Omental fat pad (tissue), 4 donors: ENCODE results near the gene OR51F1. TPM values are rescaled to one million over a fixed set of nuclear protein-coding genes. Genes with fewer than 3 reads are reported as not detected.

Experiments
- ATAC-seq: fragments of 150-250 bp; one replicate; pipeline ENCODE4 v1.9.1; 2016; ENCODE audit warnings: mild to moderate bottlenecking, moderate library complexity; ENCODE audit not compliant: low FRiP score
- DNase-seq: peaks from one replicate; pipeline ENCODE4 v3.0.0-alpha.2; 2019; ENCODE audit warnings: low spot score
- total RNA-seq, 4 donors: library from RNA; depleted of rRNA; stranded (reverse); fragments of >200 nt; gene quantifications; one replicate each; pipeline ENCODE4 v1.1.0, GENCODE V29; 2016
- TF ChIP-seq, protein P1 (sequence below), 3 donors: fragments of 450-650 bp; IDR thresholded peaks; one replicate each; pipeline ENCODE4 v1.5.1; 2016 to 2017; ENCODE audit warnings: antibody characterized with exemption in 3 of 3, mild to moderate bottlenecking in 3 of 3, moderate library complexity in 2 of 3

Gene OR51F1
- total RNA-seq, 4 donors from 2014 or later: not detected

DNA sequence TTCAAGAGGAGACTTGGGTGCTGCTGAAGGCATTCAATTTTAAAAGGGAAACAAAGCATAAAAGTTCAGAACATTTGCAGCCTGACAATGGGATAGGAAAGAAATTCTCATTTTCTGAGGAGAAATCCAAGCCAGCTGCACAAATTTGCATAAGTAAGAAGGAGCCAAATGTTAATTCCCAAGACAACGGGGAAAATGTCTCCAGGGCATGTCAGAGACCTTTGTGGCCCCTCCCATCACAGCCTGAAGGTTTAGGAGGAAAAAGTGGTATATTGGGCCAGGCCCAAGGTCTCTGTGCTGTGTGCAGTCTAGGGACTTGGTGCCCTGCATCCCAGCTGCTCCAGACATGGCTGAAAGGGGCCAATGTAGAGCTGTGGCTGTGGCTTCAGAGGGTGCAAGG, 12.7 kb upstream of the OR51F1 start:
- DNase-seq (no peak), ATAC-seq (no peak)
- TF ChIP-seq, protein P1, sequence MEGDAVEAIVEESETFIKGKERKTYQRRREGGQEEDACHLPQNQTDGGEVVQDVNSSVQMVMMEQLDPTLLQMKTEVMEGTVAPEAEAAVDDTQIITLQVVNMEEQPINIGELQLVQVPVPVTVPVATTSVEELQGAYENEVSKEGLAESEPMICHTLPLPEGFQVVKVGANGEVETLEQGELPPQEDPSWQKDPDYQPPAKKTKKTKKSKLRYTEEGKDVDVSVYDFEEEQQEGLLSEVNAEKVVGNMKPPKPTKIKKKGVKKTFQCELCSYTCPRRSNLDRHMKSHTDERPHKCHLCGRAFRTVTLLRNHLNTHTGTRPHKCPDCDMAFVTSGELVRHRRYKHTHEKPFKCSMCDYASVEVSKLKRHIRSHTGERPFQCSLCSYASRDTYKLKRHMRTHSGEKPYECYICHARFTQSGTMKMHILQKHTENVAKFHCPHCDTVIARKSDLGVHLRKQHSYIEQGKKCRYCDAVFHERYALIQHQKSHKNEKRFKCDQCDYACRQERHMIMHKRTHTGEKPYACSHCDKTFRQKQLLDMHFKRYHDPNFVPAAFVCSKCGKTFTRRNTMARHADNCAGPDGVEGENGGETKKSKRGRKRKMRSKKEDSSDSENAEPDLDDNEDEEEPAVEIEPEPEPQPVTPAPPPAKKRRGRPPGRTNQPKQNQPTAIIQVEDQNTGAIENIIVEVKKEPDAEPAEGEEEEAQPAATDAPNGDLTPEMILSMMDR (IDR thresholded peaks at IDR 0.05): no peak

DNA sequence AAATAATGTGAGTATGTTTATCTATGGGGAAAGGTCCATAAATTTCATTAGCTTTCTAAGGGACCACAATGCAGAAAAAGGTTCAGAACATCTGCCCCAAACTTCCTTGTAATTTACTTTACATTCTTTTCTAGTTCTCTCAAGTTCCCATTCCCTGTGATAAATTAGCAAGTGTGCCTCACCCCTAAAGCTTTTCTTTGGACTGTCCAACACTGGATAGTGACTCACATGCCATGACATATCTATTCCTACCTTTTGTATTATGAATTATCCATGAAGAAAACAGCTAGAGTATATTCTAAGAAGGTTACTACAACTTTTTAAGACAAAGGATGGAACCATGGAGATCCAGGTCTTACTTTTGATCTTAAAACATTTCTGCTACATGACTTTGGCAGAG, 1.6 kb downstream of the OR51F1 start:
- TF ChIP-seq, protein P1 (IDR thresholded peaks at IDR 0.05): no peak
- DNase-seq (no peak), ATAC-seq (no peak)

DNA sequence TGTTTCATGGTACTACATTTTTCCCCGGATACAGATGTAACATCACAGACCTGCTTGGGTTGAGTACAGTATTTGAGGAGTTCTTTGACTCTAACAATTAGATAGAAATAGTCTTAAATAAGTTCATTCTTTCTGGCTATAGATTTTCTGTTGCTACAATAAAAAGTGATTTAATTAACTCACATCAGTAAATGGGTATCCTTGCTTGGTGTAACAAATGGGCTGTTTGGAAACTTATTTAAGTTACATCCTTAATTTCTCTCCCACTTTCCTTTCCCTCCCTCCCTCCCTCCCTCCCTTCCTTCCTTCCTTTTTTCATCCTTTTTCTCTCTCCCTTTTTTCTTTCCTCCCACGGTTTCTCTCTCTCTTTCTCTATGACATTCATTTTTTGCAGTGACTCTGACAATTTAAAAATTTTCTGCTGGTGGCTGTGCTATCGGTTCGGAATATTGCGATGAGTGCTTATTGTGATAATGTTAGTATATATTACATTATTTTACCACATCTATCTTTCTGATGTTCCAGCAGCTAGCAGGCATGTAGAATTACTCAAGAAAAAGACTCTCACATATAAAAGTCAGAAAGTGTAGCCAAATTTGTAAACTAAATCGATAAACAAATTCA, 3.2 kb downstream of the OR51F1 start:
- DNase-seq (no peak), ATAC-seq (no peak)
- TF ChIP-seq, protein P1 (IDR thresholded peaks at IDR 0.05): no peak

DNA sequence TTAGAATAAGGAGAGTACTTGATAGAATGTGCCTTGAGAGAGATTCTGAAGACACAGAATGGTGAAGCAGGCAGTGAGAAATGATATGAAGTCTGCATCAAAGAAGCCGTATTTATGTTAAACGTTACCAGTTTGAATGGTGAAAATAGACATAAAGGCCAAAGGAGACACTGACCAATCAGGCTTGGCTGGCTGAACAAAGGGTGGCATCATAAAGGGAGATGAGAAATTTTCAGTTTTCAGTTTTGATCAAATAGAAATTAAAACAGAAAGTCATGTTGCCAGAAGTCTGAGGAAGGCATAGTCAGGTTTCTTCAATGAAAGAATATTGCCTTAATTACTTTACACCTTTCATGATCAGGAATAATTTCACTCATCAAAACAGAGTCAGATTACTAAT, 6.6 kb downstream of the OR51F1 start:
- ATAC-seq (no peak), DNase-seq (no peak)
- TF ChIP-seq, protein P1 (IDR thresholded peaks at IDR 0.05): no peak

DNA sequence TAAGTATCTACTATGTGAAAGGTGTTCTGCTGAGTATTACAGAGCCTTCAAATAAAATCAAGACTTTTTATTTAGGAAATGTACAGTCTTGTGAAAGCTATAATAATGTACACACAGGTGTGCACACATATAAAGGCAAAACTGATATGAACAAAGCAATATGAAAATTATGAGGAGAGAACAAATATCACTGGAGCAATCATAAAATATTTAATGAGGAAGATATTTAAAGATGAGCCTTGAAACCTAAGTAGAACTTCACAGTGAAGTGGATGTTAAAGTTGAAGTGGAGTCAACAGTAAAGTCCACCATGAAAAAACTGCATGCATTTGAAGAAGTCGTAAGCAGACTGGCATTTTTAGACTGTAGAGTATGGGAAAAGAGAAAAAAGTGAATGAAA, 18.5 kb downstream of the OR51F1 start:
- TF ChIP-seq, protein P1 (IDR thresholded peaks at IDR 0.05): no peak
- DNase-seq (no peak), ATAC-seq (no peak)

DNA sequence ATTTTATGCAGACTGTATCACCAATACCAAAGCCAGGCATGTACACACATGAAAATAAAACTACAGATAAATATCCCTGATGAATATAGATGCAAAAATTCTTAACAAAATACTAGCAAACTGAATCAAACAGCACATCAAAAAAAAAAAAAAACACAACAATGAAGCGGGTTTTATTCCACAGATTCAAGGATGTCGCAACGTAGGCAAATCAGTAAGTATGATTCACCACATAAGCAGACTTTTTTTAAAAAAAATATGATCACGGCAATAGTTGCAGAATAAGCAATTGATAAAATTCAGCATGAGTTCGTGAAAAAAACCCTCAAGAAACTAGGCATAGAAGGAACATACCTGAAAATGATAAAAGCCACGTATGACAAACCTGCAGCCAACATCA, 21.3 kb downstream of the OR51F1 start:
- DNase-seq (no peak), ATAC-seq (no peak)
- TF ChIP-seq, protein P1 (IDR thresholded peaks at IDR 0.05): no peak

DNA sequence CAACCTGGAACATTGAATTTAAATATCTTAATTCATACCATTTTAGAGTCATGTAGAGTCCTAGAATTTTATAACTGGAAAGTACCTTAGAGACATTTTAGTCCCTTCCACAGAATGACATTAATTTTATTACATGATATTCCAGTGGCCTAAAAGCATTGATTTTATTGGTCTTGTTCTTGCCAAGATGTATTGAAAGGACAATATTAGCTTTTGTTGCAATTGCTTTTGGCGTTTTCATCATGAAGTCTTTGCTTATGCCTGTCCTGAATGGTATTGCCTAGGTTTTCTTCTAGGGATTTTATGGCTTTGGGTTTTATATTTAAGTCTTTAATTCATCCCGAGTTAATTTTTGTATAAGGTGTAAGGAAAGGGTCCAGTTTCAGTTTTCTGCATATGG, 29.0 kb downstream of the OR51F1 start:
- DNase-seq (no peak), ATAC-seq (no peak)
- TF ChIP-seq, protein P1 (IDR thresholded peaks at IDR 0.05): no peak
